HG03432 (cell line): Measurements from ENCODE around the gene ANKRD55.
A peak's percentile ranks its signal among the peaks of the same experiment; 100 is the strongest.
"Not testable (repeated sequence)": the region's sequence is repeated elsewhere in the genome, so short reads cannot be mapped to it uniquely, and the experiment has no call there.

ENCODE experiments used
- ATAC-seq: cut with Tn5 transposase; IDR thresholded peaks from one replicate; pipeline ENCODE4 v1.9.1; 2021; ENCODE audit warnings: mild to moderate bottlenecking, moderate library complexity; ENCODE audit not compliant: unreplicated experiment

Gene ANKRD55

DNA sequence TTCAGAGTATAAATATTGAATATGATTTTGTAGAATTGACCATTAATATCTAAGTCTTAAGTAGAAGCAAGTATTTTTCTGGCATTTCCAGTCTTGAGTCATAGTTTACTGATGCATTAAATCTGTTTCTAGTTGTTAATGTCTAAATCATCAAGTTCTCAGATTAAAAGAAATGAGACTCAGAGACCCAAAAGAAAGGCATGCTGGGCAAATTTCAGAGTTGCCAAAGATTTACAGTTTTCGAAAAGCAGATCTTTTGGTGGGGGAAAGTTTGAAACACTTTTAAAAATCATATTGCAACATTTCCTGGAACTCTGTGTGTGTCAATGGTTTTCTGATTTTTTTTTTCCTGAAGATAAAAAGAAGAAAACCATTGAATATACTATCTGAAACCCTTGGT, 60.9 kb downstream of the ANKRD55 start:
- no peak for ATAC-seq

- no peak for ATAC-seq
Observed at GRCh38 chr5:56170557-56170956, 62.6 kb downstream of the ANKRD55 start.

GRCh38 chr5:56169949-56170348, 63.2 kb downstream of the ANKRD55 start:
- ATAC-seq: no peak

DNA sequence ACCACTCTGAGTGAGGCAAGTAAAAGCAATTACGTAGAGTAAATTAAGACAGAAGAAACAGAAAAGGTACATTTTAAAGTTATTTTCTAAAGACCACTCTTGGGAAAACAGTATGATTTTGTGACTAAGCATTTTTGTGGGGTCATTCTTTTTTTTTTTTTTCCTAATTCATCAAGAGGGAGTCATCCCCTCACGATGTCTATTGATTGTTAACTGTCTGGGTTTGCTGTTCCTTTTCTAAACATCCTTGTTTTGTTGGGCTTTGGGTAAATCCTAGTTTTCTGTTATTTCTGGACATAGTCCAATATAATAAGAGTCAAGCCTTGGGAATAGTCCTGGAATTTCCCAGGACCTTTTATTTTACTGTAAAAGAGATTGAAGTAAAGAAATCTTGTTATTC, 63.8 kb downstream of the ANKRD55 start:
- ATAC-seq: no peak

DNA sequence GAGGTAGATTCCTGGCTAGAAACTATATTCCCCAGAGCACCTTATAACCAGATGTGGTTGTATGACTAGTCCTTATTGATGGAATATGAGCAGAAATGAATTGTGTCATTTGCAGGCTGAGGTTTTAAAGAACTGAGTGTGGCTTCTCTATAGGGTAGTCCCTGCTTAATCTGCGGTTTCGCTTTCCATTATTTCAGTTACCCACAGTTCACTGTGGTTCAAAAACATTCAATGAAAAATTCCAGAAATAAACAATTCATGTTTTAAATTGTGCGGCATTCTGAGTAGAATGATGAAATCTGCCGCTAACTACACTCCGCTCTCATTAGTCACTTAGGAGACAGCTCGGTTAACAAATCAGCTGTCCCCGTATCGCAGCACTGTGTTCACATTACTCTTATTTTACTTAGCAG, 65.1 kb downstream of the ANKRD55 start:
- no peak for ATAC-seq

- no peak for ATAC-seq
Observed at GRCh38 chr5:56167519-56167918, 65.6 kb downstream of the ANKRD55 start.

DNA sequence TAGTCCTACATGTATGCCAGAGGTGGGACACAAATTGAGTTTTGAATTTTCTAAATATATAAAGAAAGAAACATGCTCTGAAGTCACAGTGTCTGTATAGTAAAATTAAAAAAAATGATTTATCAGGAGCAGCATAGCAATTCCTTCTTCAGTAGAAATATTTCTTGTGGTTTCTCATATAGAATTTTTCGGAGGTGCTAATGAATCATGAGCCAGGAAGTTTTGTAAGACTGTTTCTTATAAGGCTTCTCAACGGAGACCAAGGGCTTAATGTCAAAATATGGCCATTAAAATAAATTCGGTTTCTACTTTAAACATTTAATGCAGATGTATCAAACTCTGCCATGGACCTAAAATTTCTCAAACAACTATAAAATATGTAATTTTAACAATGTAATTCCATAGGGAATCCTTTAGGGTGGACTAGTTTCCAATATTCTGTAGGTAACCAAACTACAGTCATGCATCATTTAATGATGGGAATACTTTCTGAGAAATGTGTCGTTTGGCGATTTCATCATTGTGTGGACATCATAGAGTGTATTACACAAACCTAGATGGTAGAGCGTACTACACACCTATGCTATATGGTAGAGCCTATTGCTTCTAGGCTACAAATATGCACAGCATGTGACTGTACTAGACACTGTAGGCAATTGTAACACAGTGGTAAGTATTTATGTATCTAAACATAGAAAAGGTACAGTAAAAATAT, 66.3 kb downstream of the ANKRD55 start:
- ATAC-seq: no peak

DNA sequence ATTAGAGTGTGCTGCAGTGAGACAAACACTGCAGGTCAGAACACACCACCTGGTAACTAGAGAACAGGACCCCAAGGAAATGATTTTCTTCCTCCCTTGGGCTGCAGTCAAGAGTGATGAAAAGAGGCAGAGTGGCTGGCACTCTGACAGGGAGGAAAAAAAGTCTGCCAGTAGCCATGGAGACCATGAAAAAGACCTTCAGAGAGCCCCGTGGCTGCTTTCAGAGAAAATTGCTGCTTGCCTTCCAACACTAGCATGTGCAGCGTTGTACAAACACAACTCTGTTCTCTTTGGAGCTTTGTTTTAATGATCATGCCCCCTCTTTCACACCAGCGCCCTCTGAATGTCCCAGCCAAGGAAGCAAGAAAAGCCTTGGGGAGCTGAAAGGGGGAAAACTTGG, 68.8 kb downstream of the ANKRD55 start:
- ATAC-seq: no peak

- ATAC-seq: no peak
Observed at GRCh38 chr5:56161927-56162326, 71.2 kb downstream of the ANKRD55 start.

GRCh38 chr5:56161439-56161823, 71.7 kb downstream of the ANKRD55 start:
- ATAC-seq: no peak

DNA sequence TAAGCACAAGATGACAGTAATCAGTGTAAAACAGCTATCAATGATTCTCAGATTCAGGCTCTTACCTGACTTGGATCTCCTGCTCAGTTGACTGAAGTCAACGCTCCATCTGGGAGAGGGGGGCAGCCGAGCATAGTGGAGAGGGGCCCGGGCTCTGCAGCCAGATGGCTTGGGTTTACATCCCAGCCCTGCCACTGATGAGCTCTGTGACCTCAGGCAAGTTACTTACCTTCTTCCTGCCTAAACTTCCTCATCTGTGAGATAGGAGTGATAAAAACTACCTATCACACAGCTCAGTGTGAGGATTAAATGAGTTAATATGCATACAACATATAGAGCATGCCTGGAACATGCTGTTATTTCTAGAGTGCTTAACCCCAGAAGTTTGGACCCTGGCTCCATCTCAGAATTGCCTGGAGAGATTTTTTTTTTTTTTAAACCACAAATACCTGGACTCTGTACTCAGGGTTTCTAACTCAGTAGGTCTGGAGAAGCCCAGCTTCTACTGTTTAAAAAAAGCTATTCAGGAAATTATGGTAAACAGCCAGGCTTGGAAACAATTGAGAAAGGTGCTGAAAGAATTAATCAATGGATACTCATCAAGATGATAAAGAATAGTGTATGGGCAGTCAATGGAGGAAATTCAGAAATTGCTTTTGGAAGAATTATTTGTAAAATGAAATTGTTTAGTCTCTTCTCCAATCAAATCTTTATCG, 72.2 kb downstream of the ANKRD55 start:
- no peak for ATAC-seq

DNA sequence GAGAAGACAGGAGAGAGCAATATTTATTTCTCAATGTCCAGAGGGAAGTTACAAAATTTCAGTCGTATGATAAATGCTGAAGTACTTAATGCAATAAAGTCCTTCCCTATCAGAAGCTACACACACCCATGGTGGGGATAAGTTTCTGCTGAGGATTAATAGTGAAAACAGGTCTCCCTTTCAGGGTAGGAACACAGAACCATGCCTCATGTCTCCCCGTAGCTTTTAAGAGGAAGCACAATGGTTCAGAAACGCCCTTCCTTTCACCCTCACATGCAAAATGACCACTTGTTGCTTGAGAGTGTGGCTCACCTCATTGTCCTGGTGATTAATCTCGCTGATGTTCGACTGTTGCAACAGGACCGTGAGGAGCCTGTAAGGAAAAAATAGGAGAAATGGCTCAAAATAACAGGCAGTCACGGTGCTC, 73.6 kb downstream of the ANKRD55 start:
- no peak for ATAC-seq

- no peak for ATAC-seq
Observed at GRCh38 chr5:56158331-56158960, 74.7 kb downstream of the ANKRD55 start.

GRCh38 chr5:56157191-56157621, 75.9 kb downstream of the ANKRD55 start:
- not testable (repeated sequence) for ATAC-seq

DNA sequence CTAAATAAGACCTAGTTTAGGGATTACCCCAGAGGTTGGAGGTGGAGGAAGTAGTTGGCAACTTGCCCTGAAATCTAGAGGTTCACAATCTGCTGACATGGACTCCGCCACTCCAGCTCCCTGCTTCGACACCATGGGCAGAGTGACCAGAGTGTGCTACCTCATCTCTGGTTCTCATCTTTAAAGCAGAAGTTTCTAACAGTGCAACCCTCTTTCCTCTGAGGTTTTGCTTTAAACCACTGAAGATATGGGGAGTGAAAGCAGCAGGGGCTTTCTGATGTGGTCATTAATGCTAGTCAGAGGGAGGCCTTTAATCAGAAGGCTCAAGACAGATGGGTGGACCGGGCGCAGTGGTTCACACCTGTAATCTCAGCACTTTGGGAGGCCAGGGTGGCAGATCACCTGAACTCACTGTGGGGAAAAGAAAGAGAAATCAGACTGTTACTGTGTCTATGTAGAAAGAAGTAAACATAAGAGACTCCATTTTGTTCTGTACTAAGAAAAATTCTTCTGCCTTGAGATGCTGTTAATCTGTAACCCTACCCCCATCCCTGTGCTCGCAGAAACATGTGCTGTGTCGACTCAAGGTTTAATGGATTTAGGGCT, 76.4 kb downstream of the ANKRD55 start:
- ATAC-seq: peak; percentile 72

- ATAC-seq: peak; percentile 22
Observed at GRCh38 chr5:56155992-56156584, 77.0 kb downstream of the ANKRD55 start.

- no peak for ATAC-seq
Observed at GRCh38 chr5:56154732-56155484, 78.2 kb downstream of the ANKRD55 start.

GRCh38 chr5:56152437-56152836, 80.7 kb downstream of the ANKRD55 start:
- no peak for ATAC-seq

- not testable (repeated sequence) for ATAC-seq
Observed at GRCh38 chr5:56150756-56151155, 82.4 kb downstream of the ANKRD55 start.

GRCh38 chr5:56148453-56148971, 84.6 kb downstream of the ANKRD55 start:
- peak; percentile 95 for ATAC-seq
